NCI-H2081 treated with DMSO at 0.1 percent for 48 hours (cell line): Measurements from ENCODE around the gene UVSSA.

Experiments used
- DNase-seq: peaks from one replicate; lab custom pipeline; 2025; lab: John Stamatoyannopoulos, UW

Gene UVSSA

GRCh38 chr4:1346781-1347409 lies at the start of gene UVSSA:
UVSSA (plus strand) TSS chr4:1347208; CDS start chr4:1348092, 884 bp downstream.
- peak; percentile 99 for DNase-seq

- DNase-seq: no peak
These were observed 49.3 kb upstream of the UVSSA start for GRCh38 chr4:1297456-1298325.

- DNase-seq: no peak
These were observed 48.5 kb upstream of the UVSSA start for GRCh38 chr4:1298461-1298860.

GRCh38 chr4:1299301-1299860 lies 47.6 kb upstream of the UVSSA start:
- no peak for DNase-seq

GRCh38 chr4:1300466-1301455 lies 46.2 kb upstream of the UVSSA start:
- DNase-seq: no peak

GRCh38 chr4:1302159-1302558 lies 44.8 kb upstream of the UVSSA start:
- no peak for DNase-seq

- DNase-seq: no peak
These were observed 41.7 kb upstream of the UVSSA start for GRCh38 chr4:1305261-1305711.

GRCh38 chr4:1305781-1306455 lies 41.1 kb upstream of the UVSSA start:
- DNase-seq: no peak

- DNase-seq: no peak
These were observed 38.9 kb upstream of the UVSSA start for GRCh38 chr4:1307951-1308735.

- no peak for DNase-seq
These were observed 37.6 kb upstream of the UVSSA start for GRCh38 chr4:1309261-1310010.

- DNase-seq: no peak
These were observed 36.8 kb upstream of the UVSSA start for GRCh38 chr4:1310031-1310795.

- DNase-seq: no peak
These were observed 36.0 kb upstream of the UVSSA start for GRCh38 chr4:1310796-1311631.

GRCh38 chr4:1312821-1313640 lies 34.0 kb upstream of the UVSSA start:
- DNase-seq: no peak

- no peak for DNase-seq
These were observed 31.7 kb upstream of the UVSSA start for GRCh38 chr4:1315306-1315705.

- DNase-seq: no peak
These were observed 31.0 kb upstream of the UVSSA start for GRCh38 chr4:1315836-1316536.

- no peak for DNase-seq
These were observed 30.4 kb upstream of the UVSSA start for GRCh38 chr4:1316537-1317168.
